GM21528 (cell line): ENCODE data around the gene ZNF681.
"Not testable (repeated sequence)": the region's sequence is repeated elsewhere in the genome, so short reads cannot be mapped to it uniquely, and the experiment has no call there.

ENCODE experiments used
- ATAC-seq: cut with Tn5 transposase; IDR thresholded peaks from one replicate; pipeline ENCODE4 v1.9.1; 2021; ENCODE audit warnings: mild to moderate bottlenecking, moderate library complexity; ENCODE audit not compliant: unreplicated experiment, low FRiP score

The ZNF681 gene

DNA sequence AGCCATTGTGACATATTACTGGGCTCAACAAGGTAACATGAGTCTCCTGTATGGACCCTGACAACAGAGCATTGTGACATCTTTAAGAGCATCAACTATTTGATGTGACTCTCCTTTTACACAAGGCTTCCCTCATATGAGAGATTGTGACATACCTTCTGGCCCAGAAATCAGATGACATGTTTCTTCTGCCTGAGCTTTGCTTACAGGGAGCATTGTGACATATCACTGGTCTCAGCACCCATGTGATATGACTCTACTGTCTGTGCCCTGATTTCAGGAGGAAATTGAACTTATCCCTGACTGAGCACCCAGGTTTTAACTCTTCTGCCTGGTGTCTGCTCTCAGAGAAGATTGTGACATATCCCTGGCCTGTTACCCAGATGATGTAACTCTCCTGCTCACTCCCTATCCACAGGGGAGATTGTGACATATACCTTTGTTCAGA lies 15.9 kb upstream of the ZNF681 start:
- ATAC-seq: no peak

DNA sequence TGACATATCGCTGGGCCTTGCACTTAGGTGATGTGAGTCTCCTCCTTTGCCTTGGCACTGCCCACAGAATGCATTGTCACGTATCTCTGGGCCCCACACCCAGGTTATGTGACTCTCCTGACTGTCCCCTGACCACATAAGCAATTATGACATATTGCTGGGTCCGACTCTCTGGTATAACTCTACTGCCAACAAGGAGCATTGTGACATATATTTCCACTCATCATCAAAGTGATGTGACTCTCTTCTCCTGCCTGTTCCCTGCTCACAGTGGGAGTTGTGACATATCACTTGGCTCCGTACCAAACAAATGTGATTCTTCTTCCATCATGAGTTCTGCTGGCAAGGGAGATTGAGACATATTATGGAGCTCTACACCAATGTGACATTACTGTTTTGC lies 15.4 kb upstream of the ZNF681 start:
- no peak for ATAC-seq

GRCh38 chr19:23772675-23773063 lies 14.0 kb upstream of the ZNF681 start:
- no peak for ATAC-seq

DNA sequence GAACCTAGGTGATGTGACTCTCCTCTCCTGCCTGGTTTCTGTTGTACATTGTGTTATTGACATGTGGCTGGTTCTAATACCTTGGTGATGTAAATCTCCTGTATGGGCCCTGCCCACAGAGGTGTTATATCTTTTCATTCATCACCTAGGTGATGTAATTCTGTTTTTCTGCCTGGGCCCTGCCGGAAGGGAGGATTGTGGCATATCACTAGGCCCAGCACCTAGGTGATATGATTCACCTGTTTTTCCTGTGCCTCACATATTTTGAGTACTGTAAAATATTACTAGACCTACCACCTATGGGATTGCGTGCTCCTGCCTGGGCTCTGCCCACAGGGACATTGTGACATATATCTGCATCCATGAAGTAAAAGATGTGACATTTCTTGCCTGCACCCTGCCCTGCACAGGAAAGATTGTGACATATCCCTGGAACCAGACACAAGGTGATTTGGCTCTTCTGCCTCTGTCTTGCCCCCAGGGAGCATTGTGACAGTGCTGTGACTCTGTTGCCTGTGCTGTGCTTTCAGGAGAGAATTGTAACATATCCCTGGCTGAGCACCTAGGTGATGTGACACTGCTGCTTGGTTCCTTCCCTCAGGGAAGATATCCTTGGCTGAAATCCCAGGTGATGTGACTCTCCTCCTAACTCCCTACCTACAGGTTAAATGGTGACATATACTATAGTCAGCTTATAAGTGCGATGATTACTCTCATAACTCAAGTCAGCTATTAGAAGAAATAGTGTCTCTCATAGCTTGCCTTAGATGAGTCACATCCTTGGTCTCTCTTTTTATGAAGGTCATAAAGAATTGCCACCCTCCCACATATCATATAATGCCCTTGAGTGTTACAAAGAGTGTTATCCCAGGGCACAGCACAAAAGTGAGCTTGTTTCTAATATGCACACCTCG lies 13.3 kb upstream of the ZNF681 start:
- no peak for ATAC-seq

DNA sequence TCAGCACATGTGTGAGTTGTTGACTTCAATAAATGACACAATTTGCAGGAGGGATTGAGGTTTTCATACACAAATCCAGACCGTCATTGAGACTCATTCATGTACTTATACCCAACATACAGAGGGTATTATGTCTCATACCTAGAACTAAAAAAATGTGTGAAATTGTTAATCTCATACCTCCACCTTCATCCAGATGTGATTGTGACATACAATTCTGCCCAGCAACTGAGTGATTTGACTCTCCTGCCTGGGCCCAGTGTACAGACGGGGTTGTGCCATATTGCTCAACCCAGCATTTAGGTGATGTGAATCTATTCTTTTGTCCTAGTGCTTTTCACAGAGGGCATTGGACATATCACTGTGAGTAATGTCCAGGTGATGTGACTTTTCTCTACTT lies 12.6 kb upstream of the ZNF681 start:
- ATAC-seq: no peak

DNA sequence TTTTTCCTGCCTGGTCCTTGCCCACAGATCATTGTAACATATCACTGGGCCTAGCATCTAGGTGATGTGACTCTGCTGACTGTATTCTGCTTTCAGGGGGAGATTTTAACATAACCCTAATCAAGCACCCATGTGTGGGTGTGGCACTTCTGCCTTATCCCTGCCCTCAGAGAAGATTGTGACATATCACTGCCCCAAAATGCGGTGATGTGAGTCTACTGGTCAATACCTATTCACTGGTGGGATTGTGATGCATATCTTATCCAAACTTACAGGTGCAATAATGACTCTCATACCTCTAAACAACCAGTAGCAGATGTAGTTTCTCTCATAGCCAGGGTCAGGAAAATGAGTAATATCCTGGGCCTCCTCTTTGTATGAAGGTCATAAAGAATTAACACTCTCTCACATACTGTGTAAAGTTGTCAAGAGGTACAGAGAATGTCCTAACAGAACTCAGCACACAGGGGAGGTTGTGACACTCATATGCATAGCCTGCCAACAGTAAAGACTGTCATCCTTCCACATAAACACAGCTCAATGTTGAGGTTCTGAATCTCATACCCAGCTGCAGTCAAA lies 12.1 kb upstream of the ZNF681 start:
- no peak for ATAC-seq

GRCh38 chr19:23769691-23770468 lies 11.2 kb upstream of the ZNF681 start:
- no peak for ATAC-seq

DNA sequence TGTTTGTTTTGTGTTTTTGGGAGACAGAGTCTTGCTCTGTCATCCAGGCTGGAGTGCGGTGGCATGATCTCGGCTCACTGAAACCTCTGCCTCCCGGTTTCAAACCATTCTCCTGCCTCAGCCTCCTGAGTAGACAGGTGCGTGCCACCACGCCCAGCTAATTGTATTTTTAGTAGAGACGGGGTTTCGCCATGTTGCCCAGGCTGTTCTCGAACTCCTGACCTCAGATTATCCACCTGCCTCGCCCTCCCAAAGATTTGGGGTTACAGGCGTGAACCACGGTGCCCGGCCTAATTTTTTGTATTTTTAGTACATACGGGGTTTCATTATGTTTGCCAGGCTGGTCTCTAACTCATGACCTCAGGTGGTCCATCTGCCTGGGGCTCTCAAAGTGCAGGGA lies 8.3 kb upstream of the ZNF681 start:
- ATAC-seq: no peak

DNA sequence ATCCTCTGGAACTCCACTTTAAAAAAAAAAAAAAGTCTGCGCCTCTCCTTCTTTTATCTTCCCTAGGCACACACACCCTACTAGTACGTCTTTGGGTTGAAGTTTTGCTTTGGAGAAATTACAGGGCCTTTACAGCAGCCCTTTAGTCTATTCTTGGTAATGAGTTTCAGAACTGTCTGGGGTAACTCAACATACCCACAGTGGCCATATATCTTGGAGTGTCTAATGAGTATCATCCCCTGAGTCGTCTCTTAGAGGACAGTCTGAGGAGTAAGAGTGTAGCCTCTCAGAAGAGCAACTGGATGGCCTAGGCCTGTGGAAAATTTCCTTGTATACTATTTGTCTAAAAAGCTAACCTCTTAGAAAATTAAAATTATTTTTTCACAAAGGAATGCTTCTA lies 6.1 kb upstream of the ZNF681 start:
- no peak for ATAC-seq

GRCh38 chr19:23762884-23763711 lies 4.4 kb upstream of the ZNF681 start:
- peak; percentile 51 for ATAC-seq

GRCh38 chr19:23762548-23762883 lies 3.8 kb upstream of the ZNF681 start:
- ATAC-seq: no peak

DNA sequence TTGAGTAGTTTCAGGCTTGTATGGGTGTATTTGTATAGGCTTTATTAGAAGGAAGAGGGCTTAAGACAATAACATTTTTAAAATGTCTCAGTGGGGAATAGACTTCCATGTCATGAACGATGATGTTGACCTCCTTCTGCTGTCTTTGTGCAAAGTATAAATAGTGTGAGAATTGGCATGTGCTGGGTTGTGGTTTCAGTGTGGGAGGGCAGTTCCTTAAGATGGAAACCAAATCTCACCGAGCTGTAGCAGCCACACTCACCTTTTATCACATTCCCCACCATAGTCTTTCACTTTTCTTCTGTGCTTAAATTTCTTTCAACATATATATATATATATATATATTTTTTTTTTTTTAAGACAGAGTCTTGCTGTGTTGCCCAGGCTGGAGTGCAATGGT lies 1.6 kb upstream of the ZNF681 start:
- ATAC-seq: not testable (repeated sequence)

GRCh38 chr19:23743633-23744232 lies 15.0 kb downstream of the ZNF681 start:
- not testable (repeated sequence) for ATAC-seq

DNA sequence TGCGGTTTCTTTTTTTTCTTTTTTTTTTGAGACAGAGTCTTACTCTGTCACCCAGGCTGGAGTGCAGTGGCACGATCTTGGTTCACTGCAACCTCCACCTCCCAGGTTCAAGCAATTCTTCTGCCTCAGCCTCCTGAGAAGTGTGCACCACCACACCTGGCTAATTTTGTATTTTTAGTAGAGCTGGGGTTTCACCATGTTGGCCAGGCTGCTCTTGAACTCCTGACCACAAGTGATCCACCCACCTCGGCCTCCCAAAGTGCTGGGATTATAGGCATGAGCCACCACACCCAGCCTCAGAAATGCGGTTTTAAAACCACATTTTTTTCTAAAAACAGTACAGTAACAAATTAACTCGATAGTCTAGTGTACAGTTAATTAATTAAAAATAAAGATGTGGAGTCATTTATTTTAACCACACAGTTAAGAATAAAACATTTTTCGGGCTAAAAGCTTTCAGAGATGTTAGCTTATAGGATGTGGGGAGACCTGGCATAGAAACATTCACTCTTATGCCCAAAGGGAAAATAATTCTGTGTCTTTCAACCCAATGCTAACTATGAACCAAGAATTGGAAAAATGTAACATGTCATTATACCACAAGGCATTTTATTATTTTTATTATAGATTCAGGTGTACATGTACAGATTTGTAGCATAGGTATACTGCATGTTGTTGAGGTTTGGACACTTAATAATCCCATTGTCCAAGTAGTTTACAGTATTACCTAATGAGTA lies 27.8 kb downstream of the ZNF681 start:
- not testable (repeated sequence) for ATAC-seq

DNA sequence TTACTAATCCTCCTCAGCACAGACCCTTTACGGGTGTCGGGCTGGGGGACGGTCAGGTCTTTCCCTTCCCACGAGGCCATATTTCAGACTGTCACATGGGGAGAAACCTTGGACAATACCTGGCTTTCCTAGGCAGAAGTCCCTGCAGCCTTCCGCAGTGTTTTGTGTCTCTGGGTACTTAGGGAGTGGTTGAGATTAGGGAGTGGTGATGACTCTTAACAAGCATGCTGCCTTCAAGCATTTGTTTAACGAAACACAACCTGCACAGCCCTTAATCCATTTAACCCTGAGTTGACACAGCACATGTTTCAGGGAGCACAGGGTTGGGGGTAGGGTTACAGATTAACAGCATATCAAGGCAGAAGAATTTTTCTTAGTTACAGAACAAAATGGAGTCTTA lies 34.5 kb downstream of the ZNF681 start:
- ATAC-seq: not testable (repeated sequence)

DNA sequence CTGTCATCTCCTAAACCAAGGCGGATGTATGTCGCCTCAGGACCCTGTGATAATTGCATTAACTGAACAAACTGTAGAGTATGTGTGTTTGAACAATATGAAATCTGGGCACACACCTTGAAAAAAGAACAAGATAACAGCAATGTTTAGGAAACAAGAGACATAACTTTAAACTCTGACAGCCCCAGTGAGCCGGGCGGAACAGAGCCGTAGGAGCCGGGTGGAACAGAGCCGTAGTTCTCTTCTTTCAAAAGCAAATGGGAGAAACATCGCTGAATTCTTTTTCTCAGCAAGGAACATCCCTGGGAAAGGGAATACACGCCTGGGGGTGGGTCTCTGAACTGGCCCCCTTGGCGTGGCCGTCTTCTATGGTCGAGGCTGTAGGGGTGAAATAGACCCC lies 39.9 kb downstream of the ZNF681 start:
- ATAC-seq: no peak

DNA sequence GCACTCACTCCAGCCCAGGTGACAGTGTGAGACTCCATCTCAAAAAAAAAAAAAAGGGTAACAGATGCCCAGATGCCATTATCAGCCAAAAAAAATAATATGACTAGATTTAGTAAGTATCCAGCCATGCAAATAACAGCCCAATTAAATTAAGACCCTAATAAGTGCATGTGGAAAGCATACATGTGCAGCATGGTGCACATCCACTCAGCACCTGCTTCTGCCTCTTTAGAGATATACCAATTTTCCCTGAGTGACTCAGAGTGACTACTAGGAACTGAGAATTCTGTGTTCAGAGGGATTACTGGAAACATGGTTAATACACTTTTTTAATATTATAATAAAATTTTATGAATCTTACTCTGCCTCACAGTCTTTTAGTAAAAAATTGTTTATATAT lies 41.9 kb downstream of the ZNF681 start:
- no peak for ATAC-seq

DNA sequence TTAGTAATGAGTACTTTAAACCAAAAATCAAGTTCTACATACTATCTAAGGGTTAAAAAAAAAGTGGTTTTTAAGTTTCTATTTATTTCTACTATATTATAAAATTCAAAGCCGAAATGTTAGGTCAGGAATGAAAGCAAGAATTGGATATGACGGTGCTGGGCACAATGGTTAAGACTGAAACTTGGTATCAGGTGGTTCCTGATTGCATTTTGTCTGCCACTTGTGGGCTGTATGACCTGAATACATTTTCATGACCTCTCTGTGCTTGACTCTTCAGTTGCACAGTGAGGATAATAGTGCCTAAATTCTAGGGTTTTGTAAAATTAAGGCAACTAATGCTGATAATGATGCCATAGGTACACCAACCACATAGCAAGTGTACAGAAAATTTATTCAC lies 49.3 kb downstream of the ZNF681 start:
- no peak for ATAC-seq

GRCh38 chr19:23706657-23707056 lies 52.0 kb downstream of the ZNF681 start:
- no peak for ATAC-seq

- ATAC-seq: no peak
Measured at GRCh38 chr19:23699521-23699860, 59.2 kb downstream of the ZNF681 start.
